SK-N-SH (cell line): ENCODE results near the gene CNGA3. TPM values are rescaled to one million over a fixed set of nuclear protein-coding genes. Genes with fewer than 3 reads are reported as not detected.

ENCODE experiments used
- CTCF ChIA-PET: fragments of 300-600, 350-600 bp; formaldehyde crosslinking; extraction: SDS; loops from one replicate; lab custom pipeline; 2021; lab: Yijun Ruan, JAX
- POLR2A ChIA-PET: fragments of 350-600 bp; sonication (Branson Sonifier 250); formaldehyde crosslinking; extraction: SDS; loops from one replicate; lab custom pipeline; 2020; ENCODE audit warnings: antibody characterized with exemption, inconsistent platforms; lab: Yijun Ruan, JAX
- DNase-seq: peaks from one replicate; pipeline ENCODE4 v3.0.0; 2012
- H2AFZ ChIP-seq: fragments of 200-600 bp; sonication (generic); 2 replicates; pipeline ENCODE4 v1.8.1; 2016; ENCODE audit warnings: antibody characterized with exemption, mild to moderate bottlenecking, low read depth
- H3F3A ChIP-seq: fragments of 200-600 bp; sonication (generic); replicated peaks from 2 replicates; pipeline ENCODE3; 2016; ENCODE audit warnings: antibody characterized with exemption, mild to moderate bottlenecking; ENCODE audit not compliant: insufficient read depth
- H3K27ac ChIP-seq, 2 experiments: fragments of 200-500 bp in 1 of 2; fragments of 200-600 bp in 1 of 2; sonication (Bioruptor generic) in 1 of 2; sonication (generic), shearing (Covaris generic) in 1 of 2; 2 replicates each; pipeline versions ENCODE4 v1.5.1 to v1.6.1; 2014 to 2016; ENCODE audit warnings: low read depth in 2 of 2, inconsistent platforms in 1 of 2, low read length in 1 of 2, mild to moderate bottlenecking in 1 of 2, mixed read lengths in 1 of 2
- H3K27me3 ChIP-seq: fragments of 200-600 bp; sonication (generic), shearing (Covaris generic); 2 replicates; pipeline ENCODE4 v1.6.1; 2016; ENCODE audit warnings: mixed run types; ENCODE audit not compliant: insufficient read depth
- H3K36me3 ChIP-seq, 2 experiments: fragments of 200-500 bp in 1 of 2; fragments of 200-600 bp in 1 of 2; sonication (Bioruptor generic) in 1 of 2; sonication (generic) in 1 of 2; replicated peaks in 1 of 2; 2 replicates each; pipeline versions ENCODE3 to v1.5.1; 2014 to 2016; ENCODE audit warnings: low read length in 1 of 2, mild to moderate bottlenecking in 1 of 2; ENCODE audit not compliant: insufficient read depth in 2 of 2, control insufficient read depth in 1 of 2
- H3K4me1 ChIP-seq, 2 experiments: fragments of 200-500 bp in 1 of 2; fragments of 200-600 bp in 1 of 2; sonication (Bioruptor generic) in 1 of 2; sonication (generic), shearing (Covaris generic) in 1 of 2; 2 replicates each; pipeline versions ENCODE4 v1.5.1 to v1.6.1; 2014 to 2016; ENCODE audit warnings: low read depth in 1 of 2, low read length in 1 of 2, mixed run types in 1 of 2; ENCODE audit not compliant: insufficient read depth in 2 of 2, control insufficient read depth in 1 of 2
- H3K4me2 ChIP-seq: fragments of 200-600 bp; sonication (generic), shearing (Covaris generic); 2 replicates; pipeline ENCODE4 v1.6.1; 2017; ENCODE audit warnings: mixed run types
- H3K4me3 ChIP-seq, 2 experiments: fragments of 200-500 bp in 1 of 2; fragments of 200-600 bp in 1 of 2; sonication (Bioruptor generic) in 1 of 2; sonication (generic), shearing (Covaris generic) in 1 of 2; 2 replicates each; pipeline versions ENCODE4 v1.5.1 to v1.8.1; 2014 to 2016; ENCODE audit warnings: low read depth in 2 of 2, inconsistent platforms in 1 of 2, low read length in 1 of 2, mild to moderate bottlenecking in 1 of 2, mixed read lengths in 1 of 2, moderate library complexity in 1 of 2
- H3K79me2 ChIP-seq: fragments of 200-600 bp; sonication (generic); 2 replicates; pipeline ENCODE4 v1.8.1; 2017; ENCODE audit warnings: mild to moderate bottlenecking; ENCODE audit not compliant: insufficient read depth
- H3K9ac ChIP-seq: fragments of 200-600 bp; sonication (generic); 2 replicates; pipeline ENCODE4 v1.6.1; 2017; ENCODE audit warnings: mixed run types
- H3K9me2 ChIP-seq: fragments of 200-600 bp; sonication (generic); 2 replicates; pipeline ENCODE4 v1.6.1; 2017; ENCODE audit warnings: mixed run types
- H3K9me3 ChIP-seq: fragments of 200-600 bp; sonication (generic); 2 replicates; pipeline ENCODE4 v1.6.1; 2017; ENCODE audit warnings: mixed run types, mild to moderate bottlenecking, moderate library complexity
- H4K20me1 ChIP-seq: fragments of 200-600 bp; sonication (generic); 2 replicates; pipeline ENCODE4 v1.6.1; 2017; ENCODE audit warnings: mild to moderate bottlenecking, mixed run types; ENCODE audit not compliant: insufficient read depth
- ELF1 ChIP-seq: IDR thresholded peaks from 2 replicates; pipeline ENCODE4 v1.4.0; 2012
- FOSL2 ChIP-seq: IDR thresholded peaks from 2 replicates; pipeline ENCODE4 v1.4.0; 2012; ENCODE audit warnings: low read depth, mild to moderate bottlenecking, moderate library complexity, borderline replicate concordance
- GABPA ChIP-seq: IDR thresholded peaks from 2 replicates; pipeline ENCODE4 v1.4.0; 2012; ENCODE audit warnings: low read depth, mild to moderate bottlenecking
- MEF2A ChIP-seq: IDR thresholded peaks from 2 replicates; pipeline ENCODE4 v1.4.0; 2012; ENCODE audit warnings: low read depth, borderline replicate concordance
- MXI1 ChIP-seq: IDR thresholded peaks from 2 replicates; pipeline ENCODE4 v1.6.1; 2012; ENCODE audit warnings: mild to moderate bottlenecking, low read depth, low read length, improper control_type of control experiment
- POLR2AphosphoS5 ChIP-seq: IDR thresholded peaks from 2 replicates; pipeline ENCODE4 v1.6.1; 2012; ENCODE audit warnings: low read depth, low read length
- RAD21 ChIP-seq: IDR thresholded peaks from 2 replicates; pipeline ENCODE4 v1.6.1; 2012; ENCODE audit warnings: mild to moderate bottlenecking, low read length
- RFX5 ChIP-seq: IDR thresholded peaks from 2 replicates; pipeline ENCODE4 v1.6.1; 2012; ENCODE audit warnings: mild to moderate bottlenecking, improper control_type of control experiment, low read length
- TCF12 ChIP-seq: IDR thresholded peaks from 2 replicates; pipeline ENCODE4 v1.4.0; 2012
- YY1 ChIP-seq: IDR thresholded peaks from 2 replicates; pipeline ENCODE4 v1.4.0; 2012; ENCODE audit warnings: low read depth, mild to moderate bottlenecking
- WGBS: methylation state at CpG from one replicate; pipeline ENCODE4 v1.1.6; 2017; ENCODE audit warnings: low lambda C conversion rate; 5-methylcytosine and 5-hydroxymethylcytosine counted together
- polyA plus RNA-seq, 3 experiments: library from polyadenylated mRNA; depleted of rRNA; stranded (reverse); fragments of >200 nt; gene quantifications; 2 replicates each; pipeline ENCODE4 v1.2.3, GENCODE V29; 2012
- TF ChIP-seq, protein P1 (sequence below): fragments of 200-600 bp; sonication (generic); IDR thresholded peaks from 2 replicates; pipeline ENCODE4 v1.6.1; 2017; ENCODE audit warnings: antibody characterized with exemption, mild to moderate bottlenecking, moderate library complexity
- TF ChIP-seq, protein P2 (sequence below): IDR thresholded peaks from 2 replicates; pipeline ENCODE4 v1.6.1; 2012; ENCODE audit warnings: mild to moderate bottlenecking, low read depth, low read length, moderate library complexity
- TF ChIP-seq, protein P3 (sequence below): IDR thresholded peaks from 2 replicates; pipeline ENCODE4 v1.4.0; 2012; ENCODE audit warnings: low read depth, borderline replicate concordance
- TF ChIP-seq, protein P4 (sequence below): IDR thresholded peaks from 2 replicates; pipeline ENCODE4; 2012
- TF ChIP-seq, protein P5 (sequence below): fragments of 150-350 bp; IDR thresholded peaks from 2 replicates; pipeline ENCODE4 v1.6.1; 2017; ENCODE audit warnings: antibody characterized with exemption, low read length, low read depth, borderline replicate concordance

The CNGA3 gene
- polyA plus RNA-seq, 1 of the 3 experiments (the other 2 are of a cell fraction), result not detected

DNA sequence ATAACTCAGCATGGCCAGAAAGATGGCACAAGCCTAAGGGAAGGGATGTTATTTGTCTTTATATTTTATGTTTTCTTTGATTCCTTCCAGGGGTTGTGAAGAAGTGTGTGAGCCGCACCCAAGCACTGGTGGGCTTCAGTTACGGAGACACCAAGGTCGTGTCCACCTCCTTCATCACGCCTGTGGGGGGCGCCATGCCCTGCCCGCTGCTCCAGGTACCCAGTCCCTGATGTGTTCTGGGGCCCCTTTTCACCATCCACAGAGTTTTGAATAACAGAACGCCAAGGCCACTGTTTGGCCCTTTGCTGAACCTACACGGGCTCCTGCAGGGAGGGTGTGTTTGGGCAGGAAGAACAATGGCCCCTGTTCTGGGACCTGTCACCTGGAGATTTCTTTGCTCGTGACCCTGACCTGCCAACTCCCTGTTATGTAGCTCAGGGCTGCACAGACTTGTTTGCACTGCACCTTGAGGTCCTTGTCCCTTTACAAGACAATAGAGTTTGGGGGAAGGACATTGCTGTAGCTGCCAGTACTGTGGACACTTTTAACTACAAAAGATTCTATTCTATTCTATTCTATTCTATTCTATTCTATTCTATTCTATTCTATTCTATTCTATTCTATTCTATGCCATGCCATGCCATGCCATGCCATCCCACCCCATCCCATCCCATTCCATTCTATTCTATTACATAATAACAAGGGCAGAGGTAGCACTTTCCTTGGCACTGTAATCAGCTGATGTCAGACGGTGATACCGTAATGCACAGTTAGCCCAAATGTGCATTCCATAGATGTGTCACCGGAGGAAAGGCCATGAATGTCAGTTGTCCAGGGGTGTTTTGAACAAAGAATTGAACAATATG, 48.2 kb upstream of the CNGA3 start:
- Histone ChIP-seq H3K27ac (no peak overlapping the region), H4K20me1 (no peaks in the 10 kb centered on the region), H3K79me2 (no peaks in the 10 kb centered on the region), H3K4me3 (no peak overlapping the region), H3K4me1 (no peaks in the 10 kb centered on the region; a peak in 1 of 4 replicates), H3K9me3 (no peaks in the 10 kb centered on the region)
- DNase-seq, result no peak
- TF ChIP-seq MXI1, result no peak
- TF ChIP-seq, protein P1, sequence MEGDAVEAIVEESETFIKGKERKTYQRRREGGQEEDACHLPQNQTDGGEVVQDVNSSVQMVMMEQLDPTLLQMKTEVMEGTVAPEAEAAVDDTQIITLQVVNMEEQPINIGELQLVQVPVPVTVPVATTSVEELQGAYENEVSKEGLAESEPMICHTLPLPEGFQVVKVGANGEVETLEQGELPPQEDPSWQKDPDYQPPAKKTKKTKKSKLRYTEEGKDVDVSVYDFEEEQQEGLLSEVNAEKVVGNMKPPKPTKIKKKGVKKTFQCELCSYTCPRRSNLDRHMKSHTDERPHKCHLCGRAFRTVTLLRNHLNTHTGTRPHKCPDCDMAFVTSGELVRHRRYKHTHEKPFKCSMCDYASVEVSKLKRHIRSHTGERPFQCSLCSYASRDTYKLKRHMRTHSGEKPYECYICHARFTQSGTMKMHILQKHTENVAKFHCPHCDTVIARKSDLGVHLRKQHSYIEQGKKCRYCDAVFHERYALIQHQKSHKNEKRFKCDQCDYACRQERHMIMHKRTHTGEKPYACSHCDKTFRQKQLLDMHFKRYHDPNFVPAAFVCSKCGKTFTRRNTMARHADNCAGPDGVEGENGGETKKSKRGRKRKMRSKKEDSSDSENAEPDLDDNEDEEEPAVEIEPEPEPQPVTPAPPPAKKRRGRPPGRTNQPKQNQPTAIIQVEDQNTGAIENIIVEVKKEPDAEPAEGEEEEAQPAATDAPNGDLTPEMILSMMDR, result peak; percentile 29; the same call in 1 of the 2 replicates
- TF ChIP-seq, all 33 proteins: peak for 1
- Histone ChIP-seq H3K27me3 (no peaks in the 10 kb centered on the region), H3K4me2 (no peak overlapping the region), H3F3A (no peaks in the 10 kb centered on the region), H3K36me3 (no peaks in the 10 kb centered on the region), H3K9me2 (no peaks in the 10 kb centered on the region), H2AFZ (no peak overlapping the region), H3K9ac (no peak overlapping the region)
- 76% methylated on average over 12 of the region's 12 CpGs for WGBS
- ChIA-PET POLR2A (no interaction called here), CTCF (no interaction called here)

DNA sequence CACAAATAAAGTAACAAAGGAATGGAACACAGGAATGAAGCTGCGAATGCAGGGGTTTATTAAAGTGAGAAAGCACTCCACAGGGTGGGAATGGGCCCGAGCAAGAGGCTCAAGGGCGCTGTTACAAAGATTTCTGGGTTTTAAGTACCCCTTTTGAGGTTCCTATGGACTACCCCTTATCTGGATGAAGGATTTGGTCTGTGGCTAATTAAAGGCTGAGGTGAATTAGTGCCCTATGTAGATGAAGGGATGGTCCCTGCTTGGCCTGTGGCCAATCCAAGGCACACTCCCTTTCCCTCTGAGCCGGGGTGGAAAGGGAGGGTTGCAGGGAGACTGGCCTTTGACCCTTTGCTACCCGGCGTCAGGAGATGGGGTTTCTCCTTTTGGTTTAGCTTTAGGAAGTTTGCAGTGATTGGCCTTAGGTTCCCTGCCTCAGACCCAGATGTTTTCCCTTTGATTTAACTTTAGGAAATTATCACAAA, 47.5 kb upstream of the CNGA3 start:
- no peak overlapping the region for H3K27ac ChIP-seq
- POLR2A ChIA-PET, result no interaction called here
- TF ChIP-seq, protein P2, sequence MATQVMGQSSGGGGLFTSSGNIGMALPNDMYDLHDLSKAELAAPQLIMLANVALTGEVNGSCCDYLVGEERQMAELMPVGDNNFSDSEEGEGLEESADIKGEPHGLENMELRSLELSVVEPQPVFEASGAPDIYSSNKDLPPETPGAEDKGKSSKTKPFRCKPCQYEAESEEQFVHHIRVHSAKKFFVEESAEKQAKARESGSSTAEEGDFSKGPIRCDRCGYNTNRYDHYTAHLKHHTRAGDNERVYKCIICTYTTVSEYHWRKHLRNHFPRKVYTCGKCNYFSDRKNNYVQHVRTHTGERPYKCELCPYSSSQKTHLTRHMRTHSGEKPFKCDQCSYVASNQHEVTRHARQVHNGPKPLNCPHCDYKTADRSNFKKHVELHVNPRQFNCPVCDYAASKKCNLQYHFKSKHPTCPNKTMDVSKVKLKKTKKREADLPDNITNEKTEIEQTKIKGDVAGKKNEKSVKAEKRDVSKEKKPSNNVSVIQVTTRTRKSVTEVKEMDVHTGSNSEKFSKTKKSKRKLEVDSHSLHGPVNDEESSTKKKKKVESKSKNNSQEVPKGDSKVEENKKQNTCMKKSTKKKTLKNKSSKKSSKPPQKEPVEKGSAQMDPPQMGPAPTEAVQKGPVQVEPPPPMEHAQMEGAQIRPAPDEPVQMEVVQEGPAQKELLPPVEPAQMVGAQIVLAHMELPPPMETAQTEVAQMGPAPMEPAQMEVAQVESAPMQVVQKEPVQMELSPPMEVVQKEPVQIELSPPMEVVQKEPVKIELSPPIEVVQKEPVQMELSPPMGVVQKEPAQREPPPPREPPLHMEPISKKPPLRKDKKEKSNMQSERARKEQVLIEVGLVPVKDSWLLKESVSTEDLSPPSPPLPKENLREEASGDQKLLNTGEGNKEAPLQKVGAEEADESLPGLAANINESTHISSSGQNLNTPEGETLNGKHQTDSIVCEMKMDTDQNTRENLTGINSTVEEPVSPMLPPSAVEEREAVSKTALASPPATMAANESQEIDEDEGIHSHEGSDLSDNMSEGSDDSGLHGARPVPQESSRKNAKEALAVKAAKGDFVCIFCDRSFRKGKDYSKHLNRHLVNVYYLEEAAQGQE, result no peak
- TF ChIP-seq, protein P3, sequence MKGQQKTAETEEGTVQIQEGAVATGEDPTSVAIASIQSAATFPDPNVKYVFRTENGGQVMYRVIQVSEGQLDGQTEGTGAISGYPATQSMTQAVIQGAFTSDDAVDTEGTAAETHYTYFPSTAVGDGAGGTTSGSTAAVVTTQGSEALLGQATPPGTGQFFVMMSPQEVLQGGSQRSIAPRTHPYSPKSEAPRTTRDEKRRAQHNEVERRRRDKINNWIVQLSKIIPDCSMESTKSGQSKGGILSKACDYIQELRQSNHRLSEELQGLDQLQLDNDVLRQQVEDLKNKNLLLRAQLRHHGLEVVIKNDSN, result no peak
- no peak for TF ChIP-seq MXI1
- TF ChIP-seq ELF1, result no peak
- no peak for TF ChIP-seq RAD21
- TF ChIP-seq MEF2A, result no peak
- no peak for TF ChIP-seq POLR2AphosphoS5
- TF ChIP-seq, protein P4, sequence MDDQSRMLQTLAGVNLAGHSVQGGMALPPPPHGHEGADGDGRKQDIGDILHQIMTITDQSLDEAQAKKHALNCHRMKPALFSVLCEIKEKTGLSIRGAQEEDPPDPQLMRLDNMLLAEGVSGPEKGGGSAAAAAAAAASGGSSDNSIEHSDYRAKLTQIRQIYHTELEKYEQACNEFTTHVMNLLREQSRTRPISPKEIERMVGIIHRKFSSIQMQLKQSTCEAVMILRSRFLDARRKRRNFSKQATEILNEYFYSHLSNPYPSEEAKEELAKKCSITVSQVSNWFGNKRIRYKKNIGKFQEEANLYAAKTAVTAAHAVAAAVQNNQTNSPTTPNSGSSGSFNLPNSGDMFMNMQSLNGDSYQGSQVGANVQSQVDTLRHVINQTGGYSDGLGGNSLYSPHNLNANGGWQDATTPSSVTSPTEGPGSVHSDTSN, result no peak
- TF ChIP-seq, protein P5, sequence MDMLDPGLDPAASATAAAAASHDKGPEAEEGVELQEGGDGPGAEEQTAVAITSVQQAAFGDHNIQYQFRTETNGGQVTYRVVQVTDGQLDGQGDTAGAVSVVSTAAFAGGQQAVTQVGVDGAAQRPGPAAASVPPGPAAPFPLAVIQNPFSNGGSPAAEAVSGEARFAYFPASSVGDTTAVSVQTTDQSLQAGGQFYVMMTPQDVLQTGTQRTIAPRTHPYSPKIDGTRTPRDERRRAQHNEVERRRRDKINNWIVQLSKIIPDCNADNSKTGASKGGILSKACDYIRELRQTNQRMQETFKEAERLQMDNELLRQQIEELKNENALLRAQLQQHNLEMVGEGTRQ, result no peak
- no peak for TF ChIP-seq TCF12
- no peak for TF ChIP-seq YY1
- TF ChIP-seq RFX5, result no peak
- TF ChIP-seq, protein P1, result no peak
- no peak for TF ChIP-seq GABPA
- no peak for TF ChIP-seq FOSL2

More for the DNA sequence above, 47.5 kb upstream of the CNGA3 start:
- Histone ChIP-seq H3K4me2 (no peak overlapping the region), H3K9me2 (no peaks in the 10 kb centered on the region), H2AFZ (no peak overlapping the region), H3K27me3 (no peaks in the 10 kb centered on the region), H3K79me2 (no peaks in the 10 kb centered on the region), H3F3A (no peaks in the 10 kb centered on the region), H3K9ac (no peak overlapping the region), H3K4me1 (no peaks in the 10 kb centered on the region; a peak in 1 of 4 replicates), H4K20me1 (no peaks in the 10 kb centered on the region), H3K36me3 (no peaks in the 10 kb centered on the region), H3K4me3 (no peak overlapping the region), H3K9me3 (no peaks in the 10 kb centered on the region)
- DNase-seq, result no peak
- CTCF ChIA-PET, result no interaction called here
- 31% methylated on average over 5 of the region's 6 CpGs for WGBS
